Measurements from ENCODE around the gene MBD2.
"Not testable (repeated sequence)": the region's sequence is repeated elsewhere in the genome, so short reads cannot be mapped to it uniquely, and the experiment has no call there.

Gene MBD2

GRCh38 chr18:54224379-54225014 is at the start of gene MBD2:
Gene MBD2, minus strand, starts transcription at chr18:54224669. Its CDS starts 110 bp downstream, at chr18:54224559.
- peak; percentile 97 for DNase-seq

- DNase-seq: peak; percentile 3
These were observed 45.7 kb upstream of the MBD2 start for GRCh38 chr18:54269893-54270844.

GRCh38 chr18:54268751-54269150 is 44.3 kb upstream of the MBD2 start:
- DNase-seq: no peak

GRCh38 chr18:54267701-54268100 is 43.2 kb upstream of the MBD2 start:
- DNase-seq: no peak

GRCh38 chr18:54263904-54264336 is 39.5 kb upstream of the MBD2 start:
- no peak for DNase-seq

- no peak for DNase-seq
These were observed 37.4 kb upstream of the MBD2 start for GRCh38 chr18:54261894-54262293.

- no peak for DNase-seq
These were observed 36.1 kb upstream of the MBD2 start for GRCh38 chr18:54260396-54261072.

- DNase-seq: not testable (repeated sequence)
These were observed 33.3 kb upstream of the MBD2 start for GRCh38 chr18:54257818-54258217.

GRCh38 chr18:54257015-54257414 is 32.5 kb upstream of the MBD2 start:
- no peak for DNase-seq

GRCh38 chr18:54255141-54255540 is 30.7 kb upstream of the MBD2 start:
- no peak for DNase-seq

- peak; percentile 2 for DNase-seq
These were observed 29.8 kb upstream of the MBD2 start for GRCh38 chr18:54254265-54254758.

GRCh38 chr18:54251606-54252390 is 27.3 kb upstream of the MBD2 start:
- no peak for DNase-seq

GRCh38 chr18:54250846-54251261 is 26.4 kb upstream of the MBD2 start:
- no peak for DNase-seq

GRCh38 chr18:54247511-54248175 is 23.2 kb upstream of the MBD2 start:
- peak; percentile 45 for DNase-seq

- DNase-seq: no peak
These were observed 17.9 kb upstream of the MBD2 start for GRCh38 chr18:54242327-54242726.

GRCh38 chr18:54241483-54241882 is 17.0 kb upstream of the MBD2 start:
- no peak for DNase-seq

- no peak for DNase-seq
These were observed 16.2 kb upstream of the MBD2 start for GRCh38 chr18:54240629-54241107.

- no peak for DNase-seq
These were observed 15.1 kb upstream of the MBD2 start for GRCh38 chr18:54239601-54240000.

GRCh38 chr18:54239091-54239490 is 14.6 kb upstream of the MBD2 start:
- DNase-seq: no peak

GRCh38 chr18:54238173-54238936 is 13.9 kb upstream of the MBD2 start:
- no peak for DNase-seq

- no peak for DNase-seq
These were observed 11.4 kb upstream of the MBD2 start for GRCh38 chr18:54235871-54236270.
